ENCODE measurements around the gene THYN1.

DNA sequence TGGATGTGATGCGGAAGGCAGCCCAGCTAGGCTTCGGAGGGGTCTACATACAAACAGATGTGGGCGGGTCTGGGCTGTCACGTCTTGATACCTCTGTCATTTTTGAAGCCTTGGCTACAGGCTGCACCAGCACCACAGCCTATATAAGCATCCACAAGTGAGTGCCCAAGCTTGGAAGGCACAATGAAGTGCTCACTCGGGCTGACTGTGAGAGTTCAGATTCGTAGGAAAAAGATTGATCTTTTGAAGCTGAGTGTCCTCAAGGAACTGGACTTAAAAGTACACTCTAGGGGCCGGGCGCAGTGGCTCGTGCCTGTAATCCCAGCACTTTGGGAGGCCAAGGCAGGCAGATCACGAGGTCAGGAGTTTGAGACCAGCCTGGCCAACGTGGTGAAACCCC lies 3.9 kb upstream of the THYN1 start:
- TF ChIP-seq, protein P1, sequence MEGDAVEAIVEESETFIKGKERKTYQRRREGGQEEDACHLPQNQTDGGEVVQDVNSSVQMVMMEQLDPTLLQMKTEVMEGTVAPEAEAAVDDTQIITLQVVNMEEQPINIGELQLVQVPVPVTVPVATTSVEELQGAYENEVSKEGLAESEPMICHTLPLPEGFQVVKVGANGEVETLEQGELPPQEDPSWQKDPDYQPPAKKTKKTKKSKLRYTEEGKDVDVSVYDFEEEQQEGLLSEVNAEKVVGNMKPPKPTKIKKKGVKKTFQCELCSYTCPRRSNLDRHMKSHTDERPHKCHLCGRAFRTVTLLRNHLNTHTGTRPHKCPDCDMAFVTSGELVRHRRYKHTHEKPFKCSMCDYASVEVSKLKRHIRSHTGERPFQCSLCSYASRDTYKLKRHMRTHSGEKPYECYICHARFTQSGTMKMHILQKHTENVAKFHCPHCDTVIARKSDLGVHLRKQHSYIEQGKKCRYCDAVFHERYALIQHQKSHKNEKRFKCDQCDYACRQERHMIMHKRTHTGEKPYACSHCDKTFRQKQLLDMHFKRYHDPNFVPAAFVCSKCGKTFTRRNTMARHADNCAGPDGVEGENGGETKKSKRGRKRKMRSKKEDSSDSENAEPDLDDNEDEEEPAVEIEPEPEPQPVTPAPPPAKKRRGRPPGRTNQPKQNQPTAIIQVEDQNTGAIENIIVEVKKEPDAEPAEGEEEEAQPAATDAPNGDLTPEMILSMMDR (IDR thresholded peaks at IDR 0.05), result no peak
- TF ChIP-seq POLR2A (IDR thresholded peaks at IDR 0.05), result no peak

Measured in body of pancreas (tissue), 4 donors.